Lower leg skin (tissue), 4 donors: ENCODE data around the gene SCG3. TPM values are rescaled to one million over a fixed set of nuclear protein-coding genes. Genes with fewer than 3 reads are reported as not detected.
"Not testable (repeated sequence)": the region's sequence is repeated elsewhere in the genome, so short reads cannot be mapped to it uniquely, and the experiment has no call there.

Experiments
- DNase-seq, 2 donors: peaks; one replicate each; pipeline ENCODE4 v3.0.0-alpha.2; 2019; ENCODE audit warnings: low spot score in 2 of 2
- H3K4me3 ChIP-seq: fragments of 200-600 bp; sonication (generic); 2 replicates; pipeline ENCODE4 v1.5.1; 2017; ENCODE audit warnings: mild to moderate bottlenecking, low read depth; ENCODE audit not compliant: poor library complexity, severe bottlenecking
- POLR2A ChIP-seq, 2 donors: fragments of 450-650 bp; IDR thresholded peaks; one replicate each; pipeline ENCODE4 v1.6.1; 2016 to 2017; ENCODE audit warnings: antibody characterized with exemption in 2 of 2, mild to moderate bottlenecking in 1 of 2, moderate library complexity in 1 of 2
- WGBS, 2 donors: methylation state at CpG; one replicate each; pipeline ENCODE4 v1.1.5; 2018; 5-methylcytosine and 5-hydroxymethylcytosine counted together
- intact Hi-C: fragments of 100-400 bp; cut with DNase I; formaldehyde crosslinking; loops from one replicate; pipeline ENCODE4 v1.15.0; 2023; ENCODE audit warnings: low total_unique reads
- total RNA-seq, 4 donors: library from RNA; depleted of rRNA; stranded (reverse); fragments of >200 nt; gene quantifications; one replicate each; pipeline ENCODE4 v1.1.0, GENCODE V29; 2016
- TF ChIP-seq, protein P1 (sequence below), 3 donors: fragments of 450-650 bp; IDR thresholded peaks; one replicate each; pipeline ENCODE4 v1.5.1; 2016; ENCODE audit warnings: antibody characterized with exemption in 3 of 3, mild to moderate bottlenecking in 3 of 3, moderate library complexity in 2 of 3

Gene SCG3
- total RNA-seq, 4 donors from 2014 or later: 0.13 TPM; not detected in 3

DNA sequence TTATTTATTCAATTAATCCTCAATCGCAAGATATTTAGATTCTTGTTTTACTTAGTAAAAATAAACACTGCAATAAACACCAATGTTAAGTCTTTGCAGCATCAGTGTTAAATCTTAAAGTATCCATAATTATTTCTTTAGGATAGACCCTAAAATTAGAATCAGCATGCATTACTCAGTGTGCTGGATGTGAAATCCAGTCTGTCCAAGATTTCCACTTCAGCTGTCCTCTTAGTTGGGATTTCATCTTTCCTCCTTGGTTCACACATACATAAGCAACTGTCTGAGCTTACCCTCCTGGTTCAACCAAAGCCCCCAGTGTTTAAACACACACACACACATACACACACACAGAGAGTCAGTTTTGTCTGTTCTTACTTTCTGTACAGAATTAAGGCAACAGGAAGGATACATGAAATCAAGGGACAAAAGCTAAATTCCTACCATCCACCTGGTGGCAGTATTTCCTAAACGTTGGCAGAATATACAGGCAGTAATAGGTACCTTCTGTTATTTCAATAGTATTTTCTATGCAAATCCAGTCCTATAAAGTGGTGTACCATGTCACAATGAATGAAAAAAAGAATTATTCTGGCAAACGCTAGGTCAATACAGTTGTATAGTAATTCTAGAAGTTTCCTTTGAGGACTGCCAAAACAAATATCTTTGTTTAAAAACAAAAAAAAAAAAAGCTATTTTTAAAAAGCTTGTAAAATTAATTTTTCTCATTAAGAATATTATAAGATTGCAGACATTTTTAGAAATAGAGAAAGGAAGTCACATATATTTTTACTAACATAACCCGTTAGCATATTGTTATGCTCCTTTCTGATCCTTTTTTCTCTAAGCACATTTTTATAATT, 31.4 kb upstream of the SCG3 start:
- DNase-seq: peak in 1 of 2 donors; percentile 56
- intact Hi-C loops: loop anchor here (2.0 kb wide), 1 partner anchor 127 kb away; no protein-coding TSS in a partner anchor
- WGBS, 2 donors: 39 to 45% methylated on average over 4 of the region's 4 CpGs
- TF ChIP-seq, protein P1, sequence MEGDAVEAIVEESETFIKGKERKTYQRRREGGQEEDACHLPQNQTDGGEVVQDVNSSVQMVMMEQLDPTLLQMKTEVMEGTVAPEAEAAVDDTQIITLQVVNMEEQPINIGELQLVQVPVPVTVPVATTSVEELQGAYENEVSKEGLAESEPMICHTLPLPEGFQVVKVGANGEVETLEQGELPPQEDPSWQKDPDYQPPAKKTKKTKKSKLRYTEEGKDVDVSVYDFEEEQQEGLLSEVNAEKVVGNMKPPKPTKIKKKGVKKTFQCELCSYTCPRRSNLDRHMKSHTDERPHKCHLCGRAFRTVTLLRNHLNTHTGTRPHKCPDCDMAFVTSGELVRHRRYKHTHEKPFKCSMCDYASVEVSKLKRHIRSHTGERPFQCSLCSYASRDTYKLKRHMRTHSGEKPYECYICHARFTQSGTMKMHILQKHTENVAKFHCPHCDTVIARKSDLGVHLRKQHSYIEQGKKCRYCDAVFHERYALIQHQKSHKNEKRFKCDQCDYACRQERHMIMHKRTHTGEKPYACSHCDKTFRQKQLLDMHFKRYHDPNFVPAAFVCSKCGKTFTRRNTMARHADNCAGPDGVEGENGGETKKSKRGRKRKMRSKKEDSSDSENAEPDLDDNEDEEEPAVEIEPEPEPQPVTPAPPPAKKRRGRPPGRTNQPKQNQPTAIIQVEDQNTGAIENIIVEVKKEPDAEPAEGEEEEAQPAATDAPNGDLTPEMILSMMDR (IDR thresholded peaks at IDR 0.05): peak in 1 of 3 donors; percentile 39
- no peak for TF ChIP-seq POLR2A (IDR thresholded peaks at IDR 0.05)
- no peak overlapping the region for H3K4me3 ChIP-seq

- intact Hi-C loops: no loop called here
- WGBS, 2 donors: 88 to 92% methylated on average over 5 of the region's 5 CpGs
Observed at GRCh38 chr15:51652084-51652668, 29.1 kb upstream of the SCG3 start.

DNA sequence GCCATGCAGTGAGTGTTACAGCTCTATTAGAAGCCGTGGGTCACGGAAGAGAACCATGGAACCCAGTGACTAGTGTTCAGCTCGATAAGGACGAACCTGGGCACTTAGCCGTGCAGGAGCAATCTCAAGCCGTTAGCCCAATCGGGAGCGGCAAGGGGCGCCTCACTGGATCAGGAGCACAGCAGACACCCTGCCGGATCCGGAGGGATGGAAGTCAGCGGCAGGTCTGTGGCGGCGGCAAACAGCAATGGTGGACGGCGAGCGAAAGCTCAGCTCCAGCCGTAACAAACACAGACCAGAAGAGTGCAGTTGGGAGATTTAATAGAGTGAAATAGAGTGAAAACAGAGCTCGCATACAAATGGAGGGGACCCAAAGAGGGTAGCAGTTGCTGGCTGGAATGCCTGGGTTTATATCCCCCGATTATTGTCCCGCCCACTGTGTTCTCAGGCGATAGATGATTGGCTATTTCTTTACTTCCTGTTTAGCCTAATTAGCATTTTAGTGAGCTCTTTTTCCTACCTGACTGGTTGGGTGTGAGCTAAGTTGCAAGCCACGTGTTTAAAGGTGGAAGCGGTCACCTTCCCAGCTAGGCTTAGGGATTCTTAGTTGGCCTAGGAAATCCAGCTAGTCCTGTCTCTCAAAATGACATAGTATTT, 25.8 kb upstream of the SCG3 start:
- intact Hi-C loops, DNase-seq, H3K4me3 ChIP-seq: not testable (repeated sequence)
- 95% methylated on average over 24 of the region's 24 CpGs for WGBS, 2 donors

More at GRCh38 chr15:51652084-51652668, 29.1 kb upstream of the SCG3 start:
- TF ChIP-seq POLR2A (IDR thresholded peaks at IDR 0.05): no peak
- TF ChIP-seq, protein P1 (IDR thresholded peaks at IDR 0.05): no peak
- no peak for DNase-seq
- no peak overlapping the region for H3K4me3 ChIP-seq

GRCh38 chr15:51658664-51659063, 22.6 kb upstream of the SCG3 start:
- no peak for DNase-seq
- no peak overlapping the region for H3K4me3 ChIP-seq
- TF ChIP-seq POLR2A (IDR thresholded peaks at IDR 0.05): no peak
- WGBS, 2 donors: 83 to 88% methylated on average over 3 of the region's 3 CpGs
- intact Hi-C loops: no loop called here

DNA sequence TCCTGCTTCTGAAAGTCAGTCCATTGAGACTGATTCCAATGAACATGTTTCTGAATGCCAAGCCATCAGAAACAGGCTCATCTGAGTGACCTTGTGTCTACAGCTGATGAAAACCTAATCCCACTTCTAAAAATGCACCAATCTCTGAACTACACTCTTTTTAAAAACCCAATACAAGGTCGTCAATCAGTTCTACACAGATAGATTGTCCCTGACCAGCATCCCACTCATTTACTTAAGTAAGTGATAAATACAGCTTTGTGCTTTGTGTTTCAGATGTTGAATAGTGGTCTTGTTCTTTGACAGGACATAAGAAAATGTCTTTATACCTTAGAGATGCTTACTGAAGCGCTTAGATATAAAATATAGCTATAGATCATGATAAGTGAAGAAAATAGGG, 20.2 kb upstream of the SCG3 start:
- 83 to 88% methylated on average over 2 of the region's 2 CpGs for WGBS, 2 donors
- intact Hi-C loops: no loop called here
- TF ChIP-seq, protein P1 (IDR thresholded peaks at IDR 0.05): no peak
- no peak for TF ChIP-seq POLR2A (IDR thresholded peaks at IDR 0.05)
- no peak overlapping the region for H3K4me3 ChIP-seq
- no peak for DNase-seq

GRCh38 chr15:51667478-51667877, 13.8 kb upstream of the SCG3 start:
- intact Hi-C loops: no loop called here
- H3K4me3 ChIP-seq: no peak overlapping the region
- 31 to 39% methylated on average over 6 of the region's 6 CpGs for WGBS, 2 donors
- no peak for TF ChIP-seq POLR2A (IDR thresholded peaks at IDR 0.05)
- TF ChIP-seq, protein P1 (IDR thresholded peaks at IDR 0.05): no peak
- no peak for DNase-seq
